ENCODE data around the gene ZNF831. TPM values are rescaled to one million over a fixed set of nuclear protein-coding genes. Genes with fewer than 3 reads are reported as not detected.

ZNF831 gene
- total RNA-seq, 2 donors from 2014 or later: 37.8 to 42.0 TPM

GRCh38 chr20:59153832-59154231 is 9.8 kb upstream of the ZNF831 start:
- ATAC-seq (no peak), DNase-seq (no peak)
- Mint-ChIP-seq H3K27ac (peak overlapping the region; percentile 100), H3K36me3 (ENCODE audit: low read depth) (peaks cover 6% of the 10 kb centered on the region), H3K4me1 (peaks cover 70% of the 10 kb centered on the region), H3K27me3 (no peaks in the 10 kb centered on the region), H3K4me3 (peak overlapping the region; percentile 50)
- H3K9me3 ChIP-seq (ENCODE audit: control insufficient read depth, low read length, poor library complexity, severe bottlenecking): no peaks in the 10 kb centered on the region

GRCh38 chr20:59154317-59155013 is 9.2 kb upstream of the ZNF831 start:
- peak overlapping the region; percentile 100 for H3K27ac Mint-ChIP-seq

GRCh38 chr20:59157064-59157463 is 6.6 kb upstream of the ZNF831 start:
- H3K27me3 Mint-ChIP-seq: no peaks in the 10 kb centered on the region
- ATAC-seq: no peak
- peaks cover 67% of the 10 kb centered on the region for H3K4me1 Mint-ChIP-seq
- peak overlapping the region; percentile 100 for H3K27ac Mint-ChIP-seq
- H3K4me3 Mint-ChIP-seq: peak overlapping the region; percentile 56
- H3K9me3 ChIP-seq (ENCODE audit: control insufficient read depth, low read length, poor library complexity, severe bottlenecking): no peaks in the 10 kb centered on the region
- H3K36me3 Mint-ChIP-seq (ENCODE audit: low read depth): peaks cover 3% of the 10 kb centered on the region
- no peak for DNase-seq

More at GRCh38 chr20:59154317-59155013, 9.2 kb upstream of the ZNF831 start:
- Mint-ChIP-seq H3K4me3 (peak overlapping the region; percentile 7), H3K4me1 (peaks cover 70% of the 10 kb centered on the region), H3K36me3 (ENCODE audit: low read depth) (peaks cover 6% of the 10 kb centered on the region), H3K27me3 (no peaks in the 10 kb centered on the region)
- ATAC-seq (no peak), DNase-seq (no peak)
- no peaks in the 10 kb centered on the region for H3K9me3 ChIP-seq (ENCODE audit: control insufficient read depth, low read length, poor library complexity, severe bottlenecking)

GRCh38 chr20:59157531-59157930 is 6.1 kb upstream of the ZNF831 start:
- peaks cover 67% of the 10 kb centered on the region for H3K4me1 Mint-ChIP-seq
- peak overlapping the region; percentile 80 for H3K4me3 Mint-ChIP-seq
- DNase-seq (no peak), ATAC-seq (no peak)
- peak overlapping the region; percentile 100 for H3K27ac Mint-ChIP-seq
- peaks cover 3% of the 10 kb centered on the region for H3K36me3 Mint-ChIP-seq (ENCODE audit: low read depth)
- H3K9me3 ChIP-seq (ENCODE audit: control insufficient read depth, low read length, poor library complexity, severe bottlenecking): no peaks in the 10 kb centered on the region
- H3K27me3 Mint-ChIP-seq: no peaks in the 10 kb centered on the region

- ATAC-seq (no peak), DNase-seq (no peak)
- Mint-ChIP-seq H3K36me3 (ENCODE audit: low read depth) (peaks cover 3% of the 10 kb centered on the region), H3K4me1 (peaks cover 68% of the 10 kb centered on the region), H3K27ac (peak overlapping the region; percentile 100), H3K4me3 (peak overlapping the region; percentile 80), H3K27me3 (no peaks in the 10 kb centered on the region)
- no peaks in the 10 kb centered on the region for H3K9me3 ChIP-seq (ENCODE audit: control insufficient read depth, low read length, poor library complexity, severe bottlenecking)
Measured at GRCh38 chr20:59157961-59158541, 5.6 kb upstream of the ZNF831 start.

- Mint-ChIP-seq H3K36me3 (ENCODE audit: low read depth) (peaks cover 3% of the 10 kb centered on the region), H3K27me3 (no peaks in the 10 kb centered on the region), H3K27ac (peak overlapping the region; percentile 100), H3K4me1 (peaks cover 69% of the 10 kb centered on the region), H3K4me3 (peak overlapping the region; percentile 80)
- ATAC-seq: no peak
- DNase-seq: peak in 1 of 3 donors; percentile 40
- no peaks in the 10 kb centered on the region for H3K9me3 ChIP-seq (ENCODE audit: control insufficient read depth, low read length, poor library complexity, severe bottlenecking)
Measured at GRCh38 chr20:59158673-59159072, 4.9 kb upstream of the ZNF831 start.

- no peaks in the 10 kb centered on the region for H3K9me3 ChIP-seq (ENCODE audit: control insufficient read depth, low read length, poor library complexity, severe bottlenecking)
- Mint-ChIP-seq H3K36me3 (ENCODE audit: low read depth) (peaks cover 3% of the 10 kb centered on the region), H3K27me3 (no peaks in the 10 kb centered on the region), H3K4me1 (peaks cover 65% of the 10 kb centered on the region), H3K27ac (peak overlapping the region; percentile 100), H3K4me3 (peak overlapping the region; percentile 88)
- peak; percentile 9 for ATAC-seq
- no peak for DNase-seq
Measured at GRCh38 chr20:59159091-59159490, 4.5 kb upstream of the ZNF831 start.

- Mint-ChIP-seq H3K4me1 (peaks cover 61% of the 10 kb centered on the region), H3K27ac (peak overlapping the region; percentile 100), H3K27me3 (no peaks in the 10 kb centered on the region), H3K4me3 (peak overlapping the region; percentile 88), H3K36me3 (ENCODE audit: low read depth) (peaks cover 1% of the 10 kb centered on the region)
- DNase-seq (peak in 2 of 3 donors; percentile 62 to 65), ATAC-seq (peak; percentile 79)
- no peaks in the 10 kb centered on the region for H3K9me3 ChIP-seq (ENCODE audit: control insufficient read depth, low read length, poor library complexity, severe bottlenecking)
Measured at GRCh38 chr20:59159493-59160376, 3.9 kb upstream of the ZNF831 start.

- no peaks in the 10 kb centered on the region for H3K27me3 Mint-ChIP-seq
- no peak for ATAC-seq
- H3K9me3 ChIP-seq (ENCODE audit: control insufficient read depth, low read length, poor library complexity, severe bottlenecking): no peaks in the 10 kb centered on the region
- H3K4me1 Mint-ChIP-seq: peaks cover 62% of the 10 kb centered on the region
- DNase-seq: no peak
- H3K27ac Mint-ChIP-seq: peak overlapping the region; percentile 100
- no peaks in the 10 kb centered on the region for H3K36me3 Mint-ChIP-seq (ENCODE audit: low read depth)
- peak overlapping the region; percentile 88 for H3K4me3 Mint-ChIP-seq
Measured at GRCh38 chr20:59160389-59161115, 3.1 kb upstream of the ZNF831 start.

- Mint-ChIP-seq H3K36me3 (ENCODE audit: low read depth) (no peaks in the 10 kb centered on the region), H3K4me3 (peak overlapping the region; percentile 88), H3K27ac (peak overlapping the region; percentile 100), H3K4me1 (peaks cover 71% of the 10 kb centered on the region), H3K27me3 (no peaks in the 10 kb centered on the region)
- no peaks in the 10 kb centered on the region for H3K9me3 ChIP-seq (ENCODE audit: control insufficient read depth, low read length, poor library complexity, severe bottlenecking)
- DNase-seq: no peak
- peak; percentile 5 for ATAC-seq
Measured at GRCh38 chr20:59161721-59162120, 1.9 kb upstream of the ZNF831 start.

- Mint-ChIP-seq H3K4me1 (peaks cover 68% of the 10 kb centered on the region), H3K27ac (peak overlapping the region; percentile 100), H3K4me3 (peak overlapping the region; percentile 94), H3K27me3 (no peaks in the 10 kb centered on the region), H3K36me3 (ENCODE audit: low read depth) (no peaks in the 10 kb centered on the region)
- no peaks in the 10 kb centered on the region for H3K9me3 ChIP-seq (ENCODE audit: control insufficient read depth, low read length, poor library complexity, severe bottlenecking)
- DNase-seq (no peak), ATAC-seq (no peak)
Measured at GRCh38 chr20:59164686-59165391, 1.2 kb downstream of the ZNF831 start.

GRCh38 chr20:59165396-59165795 is 1.8 kb downstream of the ZNF831 start:
- ATAC-seq: peak; percentile 0
- H3K9me3 ChIP-seq (ENCODE audit: control insufficient read depth, low read length, poor library complexity, severe bottlenecking): no peaks in the 10 kb centered on the region
- Mint-ChIP-seq H3K4me1 (peaks cover 69% of the 10 kb centered on the region), H3K27ac (peak overlapping the region; percentile 100), H3K27me3 (no peaks in the 10 kb centered on the region), H3K4me3 (peak overlapping the region; percentile 94), H3K36me3 (ENCODE audit: low read depth) (peaks cover 3% of the 10 kb centered on the region)
- DNase-seq: no peak
